ENCODE measurements around the gene TUBB4A.

Gene TUBB4A

DNA sequence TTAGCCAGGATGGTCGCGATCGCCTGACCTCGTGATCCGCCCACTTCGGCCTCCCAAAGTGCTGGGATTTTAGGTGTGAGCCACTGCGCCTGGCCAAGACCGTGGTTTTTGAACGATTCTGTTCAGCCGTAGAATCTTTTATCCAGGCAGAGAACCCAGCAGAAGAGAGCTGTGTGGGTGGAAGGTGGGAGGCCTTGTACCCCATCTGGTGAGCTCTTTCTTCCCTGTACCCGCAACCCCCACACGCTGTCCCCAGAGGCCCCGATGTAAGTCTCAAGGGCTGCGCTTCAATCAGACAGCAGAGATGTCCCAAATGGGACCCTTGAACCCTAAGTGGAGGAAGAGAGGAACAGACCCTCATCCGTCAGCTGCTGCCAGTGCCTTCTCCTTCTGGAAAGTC lies 46.2 kb downstream of the TUBB4A start:
- no peaks in the 10 kb centered on the region for H3K27me3 ChIP-seq (ENCODE audit: insufficient read depth, low read length)
- peaks cover 64% of the 10 kb centered on the region for H3K36me3 ChIP-seq (ENCODE audit: insufficient read depth, low read length)
- H3K9ac ChIP-seq (ENCODE audit: low read length) = no peak overlapping the region
- H3F3A ChIP-seq (ENCODE audit: insufficient read depth, low read length) = no peaks in the 10 kb centered on the region
- no peak overlapping the region for H3K27ac ChIP-seq (ENCODE audit: low read depth, low read length, poor library complexity, severe bottlenecking)
- H3K4me3 ChIP-seq (ENCODE audit: low read depth, low read length, poor library complexity, severe bottlenecking) = no peak overlapping the region
- TF ChIP-seq, protein P1, sequence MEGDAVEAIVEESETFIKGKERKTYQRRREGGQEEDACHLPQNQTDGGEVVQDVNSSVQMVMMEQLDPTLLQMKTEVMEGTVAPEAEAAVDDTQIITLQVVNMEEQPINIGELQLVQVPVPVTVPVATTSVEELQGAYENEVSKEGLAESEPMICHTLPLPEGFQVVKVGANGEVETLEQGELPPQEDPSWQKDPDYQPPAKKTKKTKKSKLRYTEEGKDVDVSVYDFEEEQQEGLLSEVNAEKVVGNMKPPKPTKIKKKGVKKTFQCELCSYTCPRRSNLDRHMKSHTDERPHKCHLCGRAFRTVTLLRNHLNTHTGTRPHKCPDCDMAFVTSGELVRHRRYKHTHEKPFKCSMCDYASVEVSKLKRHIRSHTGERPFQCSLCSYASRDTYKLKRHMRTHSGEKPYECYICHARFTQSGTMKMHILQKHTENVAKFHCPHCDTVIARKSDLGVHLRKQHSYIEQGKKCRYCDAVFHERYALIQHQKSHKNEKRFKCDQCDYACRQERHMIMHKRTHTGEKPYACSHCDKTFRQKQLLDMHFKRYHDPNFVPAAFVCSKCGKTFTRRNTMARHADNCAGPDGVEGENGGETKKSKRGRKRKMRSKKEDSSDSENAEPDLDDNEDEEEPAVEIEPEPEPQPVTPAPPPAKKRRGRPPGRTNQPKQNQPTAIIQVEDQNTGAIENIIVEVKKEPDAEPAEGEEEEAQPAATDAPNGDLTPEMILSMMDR (IDR thresholded peaks at IDR 0.05; ENCODE audit: low read length) = no peak
- TF ChIP-seq EZH2 (IDR thresholded peaks at IDR 0.05; ENCODE audit: borderline replicate concordance, low read length) = no peak
- peaks cover 15% of the 10 kb centered on the region for H3K9me3 ChIP-seq (ENCODE audit: low read length)
- H4K20me1 ChIP-seq (ENCODE audit: insufficient read depth, low read length) = no peaks in the 10 kb centered on the region
- H3K79me2 ChIP-seq (ENCODE audit: insufficient read depth, low read length) = no peaks in the 10 kb centered on the region
- peaks cover 13% of the 10 kb centered on the region for H3K4me1 ChIP-seq (ENCODE audit: insufficient read depth, low read length, severe bottlenecking)
- no peaks in the 10 kb centered on the region for H3K9me2 ChIP-seq (ENCODE audit: low read depth, low read length)
- H3K4me2 ChIP-seq (ENCODE audit: low read length) = no peak overlapping the region
- H2AFZ ChIP-seq (ENCODE audit: low read length) = no peak overlapping the region

DNA sequence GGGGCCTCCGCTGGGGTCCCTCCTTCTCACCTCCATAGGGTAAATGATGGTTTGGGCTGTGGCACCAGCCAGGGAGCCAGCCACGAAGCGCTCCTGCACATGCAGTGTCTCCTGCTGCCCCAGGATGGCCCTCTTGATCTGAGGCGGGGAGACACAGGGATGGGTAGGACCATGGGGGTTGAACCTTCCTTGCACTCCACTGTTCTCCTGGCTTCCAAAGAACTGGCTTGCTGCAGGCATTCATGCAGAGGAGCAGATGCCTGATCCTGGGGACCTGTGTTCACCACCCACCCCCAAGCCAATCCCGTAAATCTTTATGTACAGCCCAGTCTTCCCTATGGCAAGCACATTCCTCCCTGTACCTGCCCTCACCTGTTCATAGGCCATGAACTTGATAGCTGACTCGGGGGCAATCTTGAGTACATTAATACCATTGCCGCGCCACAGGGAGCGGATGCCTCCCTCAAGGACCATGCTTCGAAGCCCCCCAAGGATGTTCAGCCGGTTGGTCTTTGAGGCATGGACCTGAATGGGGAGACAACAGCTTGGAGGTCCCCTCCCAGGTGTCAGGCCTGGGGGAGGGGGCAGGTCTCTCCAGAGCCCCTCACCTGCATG lies 48.1 kb downstream of the TUBB4A start:
- TF ChIP-seq, protein P1 (IDR thresholded peaks at IDR 0.05; ENCODE audit: low read length) = no peak
- no peak for TF ChIP-seq EZH2 (IDR thresholded peaks at IDR 0.05; ENCODE audit: borderline replicate concordance, low read length)
- Histone ChIP-seq H3K9me3 (ENCODE audit: low read length) (peaks cover 15% of the 10 kb centered on the region), H3K9me2 (ENCODE audit: low read depth, low read length) (no peaks in the 10 kb centered on the region), H3K27ac (ENCODE audit: low read depth, low read length, poor library complexity, severe bottlenecking) (no peak overlapping the region), H3K4me3 (ENCODE audit: low read depth, low read length, poor library complexity, severe bottlenecking) (no peak overlapping the region), H3K36me3 (ENCODE audit: insufficient read depth, low read length) (peaks cover 73% of the 10 kb centered on the region), H3F3A (ENCODE audit: insufficient read depth, low read length) (no peaks in the 10 kb centered on the region), H3K79me2 (ENCODE audit: insufficient read depth, low read length) (no peaks in the 10 kb centered on the region), H3K4me1 (ENCODE audit: insufficient read depth, low read length, severe bottlenecking) (peaks cover 13% of the 10 kb centered on the region), H3K4me2 (ENCODE audit: low read length) (no peak overlapping the region), H4K20me1 (ENCODE audit: insufficient read depth, low read length) (no peaks in the 10 kb centered on the region), H2AFZ (ENCODE audit: low read length) (no peak overlapping the region), H3K27me3 (ENCODE audit: insufficient read depth, low read length) (no peaks in the 10 kb centered on the region), H3K9ac (ENCODE audit: low read length) (no peak overlapping the region)

DNA sequence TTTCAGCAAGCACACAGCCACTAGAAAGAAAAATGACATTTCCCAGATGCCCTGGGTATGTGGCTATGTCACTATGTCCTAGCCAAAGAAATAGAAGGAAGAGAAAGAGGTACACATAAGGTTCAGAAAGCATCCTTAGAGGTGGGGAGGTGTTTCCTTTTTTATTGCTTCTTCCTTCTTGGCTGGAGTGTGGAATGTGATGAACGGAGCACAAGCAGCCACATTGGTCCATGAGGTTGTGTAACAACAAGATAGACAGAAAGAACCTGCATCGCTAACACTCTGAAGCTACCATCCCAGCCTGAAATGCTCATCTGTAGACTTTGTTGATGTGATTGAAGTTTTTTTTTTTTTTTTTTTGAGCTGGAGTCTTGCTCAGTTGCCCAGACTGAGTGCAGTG lies 49.2 kb downstream of the TUBB4A start:
- H3K4me1 ChIP-seq (ENCODE audit: insufficient read depth, low read length, severe bottlenecking) = peaks cover 2% of the 10 kb centered on the region
- peaks cover 76% of the 10 kb centered on the region for H3K36me3 ChIP-seq (ENCODE audit: insufficient read depth, low read length)
- no peaks in the 10 kb centered on the region for H3F3A ChIP-seq (ENCODE audit: insufficient read depth, low read length)
- no peak overlapping the region for H3K9ac ChIP-seq (ENCODE audit: low read length)
- no peaks in the 10 kb centered on the region for H4K20me1 ChIP-seq (ENCODE audit: insufficient read depth, low read length)
- no peak overlapping the region for H2AFZ ChIP-seq (ENCODE audit: low read length)
- no peaks in the 10 kb centered on the region for H3K27me3 ChIP-seq (ENCODE audit: insufficient read depth, low read length)
- no peak for TF ChIP-seq EZH2 (IDR thresholded peaks at IDR 0.05; ENCODE audit: borderline replicate concordance, low read length)
- TF ChIP-seq, protein P1 (IDR thresholded peaks at IDR 0.05; ENCODE audit: low read length) = no peak
- no peaks in the 10 kb centered on the region for H3K9me2 ChIP-seq (ENCODE audit: low read depth, low read length)
- no peak overlapping the region for H3K4me3 ChIP-seq (ENCODE audit: low read depth, low read length, poor library complexity, severe bottlenecking)
- peaks cover 15% of the 10 kb centered on the region for H3K9me3 ChIP-seq (ENCODE audit: low read length)
- H3K4me2 ChIP-seq (ENCODE audit: low read length) = no peak overlapping the region
- H3K79me2 ChIP-seq (ENCODE audit: insufficient read depth, low read length) = no peaks in the 10 kb centered on the region
- H3K27ac ChIP-seq (ENCODE audit: low read depth, low read length, poor library complexity, severe bottlenecking) = no peak overlapping the region
